Type B pancreatic cell (in vitro differentiated cells): ENCODE measurements around the gene PHB1. TPM values are rescaled to one million over a fixed set of nuclear protein-coding genes. Genes with fewer than 3 reads are reported as not detected.

Source experiments
- DNase-seq: peaks from one replicate; pipeline ENCODE4 v3.0.0; 2021; ENCODE audit warnings: mixed read lengths; ENCODE audit not compliant: unreplicated experiment; ENCODE audit errors: extremely low spot score
- H3K27ac Mint-ChIP-seq: 2 replicates; pipeline ENCODE4 v1.8.0; 2021; ENCODE audit warnings: mild to moderate bottlenecking, mixed read lengths
- H3K27me3 Mint-ChIP-seq: 2 replicates; pipeline ENCODE4 v1.8.0; 2021; ENCODE audit warnings: mixed read lengths
- H3K36me3 Mint-ChIP-seq: 2 replicates; pipeline ENCODE4 v1.8.0; 2021; ENCODE audit warnings: mixed read lengths
- H3K4me1 Mint-ChIP-seq: one replicate; pipeline ENCODE4 v1.8.0; 2021; ENCODE audit warnings: mixed read lengths; ENCODE audit not compliant: unreplicated experiment
- H3K4me3 Mint-ChIP-seq: 2 replicates; pipeline ENCODE4 v1.8.0; 2021; ENCODE audit warnings: mild to moderate bottlenecking, mixed read lengths
- H3K9me3 Mint-ChIP-seq: 2 replicates; pipeline ENCODE4 v1.8.0; 2021; ENCODE audit warnings: mixed read lengths
- CTCF ChIP-seq: fragments of 200-600 bp; sonication (generic); conservative IDR thresholded peaks from 2 replicates; pipeline ENCODE4 v1.5.0; 2021; ENCODE audit warnings: antibody characterized with exemption, mild to moderate bottlenecking
- total RNA-seq: library from RNA; stranded (reverse); gene quantifications from 2 replicates; pipeline ENCODE4 v1.2.1, GENCODE V29; 2021; ENCODE audit warnings: low replicate concordance

The PHB1 gene
- total RNA-seq, 1 donor from 2014 or later: 231 TPM

- peaks cover 4% of the 10 kb centered on the region for H3K9me3 Mint-ChIP-seq
- H3K27ac Mint-ChIP-seq: no peak overlapping the region
- peaks cover 2% of the 10 kb centered on the region for H3K4me1 Mint-ChIP-seq
- DNase-seq: no peak
- H3K27me3 Mint-ChIP-seq: peaks cover 28% of the 10 kb centered on the region
- no peak for TF ChIP-seq CTCF
- no peaks in the 10 kb centered on the region for H3K36me3 Mint-ChIP-seq
- H3K4me3 Mint-ChIP-seq: no peak overlapping the region
Measured at GRCh38 chr17:49381033-49381432, 33.6 kb downstream of the PHB1 start.

- H3K4me1 Mint-ChIP-seq: no peaks in the 10 kb centered on the region
- H3K36me3 Mint-ChIP-seq: no peaks in the 10 kb centered on the region
- H3K27me3 Mint-ChIP-seq: peaks cover 28% of the 10 kb centered on the region
- DNase-seq: no peak
- H3K27ac Mint-ChIP-seq: no peak overlapping the region
- H3K9me3 Mint-ChIP-seq: peaks cover 4% of the 10 kb centered on the region
- no peak overlapping the region for H3K4me3 Mint-ChIP-seq
- TF ChIP-seq CTCF: no peak
Measured at GRCh38 chr17:49379926-49380325, 34.8 kb downstream of the PHB1 start.

DNA sequence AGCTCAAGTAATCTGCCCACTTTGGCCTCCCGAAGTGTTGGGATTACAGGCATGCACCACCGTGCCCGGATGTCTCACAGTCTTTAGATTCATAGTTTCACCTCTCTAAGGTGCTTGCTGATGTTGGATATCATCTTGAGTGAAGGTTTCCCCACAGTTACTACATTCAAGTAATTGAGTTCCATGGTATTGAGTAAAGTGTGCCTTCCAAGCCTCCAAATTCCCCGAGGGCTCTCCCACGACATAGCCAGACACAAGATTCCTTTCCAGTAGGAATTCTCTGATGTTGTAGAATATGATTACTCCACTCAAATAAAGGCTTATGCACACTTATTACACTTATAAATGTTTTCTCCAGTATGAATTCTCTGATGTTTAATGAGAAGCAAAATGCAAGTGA, 36.4 kb downstream of the PHB1 start:
- H3K27me3 Mint-ChIP-seq: peaks cover 25% of the 10 kb centered on the region
- no peak overlapping the region for H3K27ac Mint-ChIP-seq
- H3K9me3 Mint-ChIP-seq: peaks cover 4% of the 10 kb centered on the region
- H3K4me3 Mint-ChIP-seq: no peak overlapping the region
- DNase-seq: no peak
- TF ChIP-seq CTCF: no peak
- no peaks in the 10 kb centered on the region for H3K36me3 Mint-ChIP-seq
- no peaks in the 10 kb centered on the region for H3K4me1 Mint-ChIP-seq

- Mint-ChIP-seq H3K27me3 (peaks cover 7% of the 10 kb centered on the region), H3K4me1 (no peaks in the 10 kb centered on the region), H3K9me3 (peaks cover 4% of the 10 kb centered on the region), H3K4me3 (no peak overlapping the region), H3K27ac (no peak overlapping the region), H3K36me3 (no peaks in the 10 kb centered on the region)
- TF ChIP-seq CTCF: no peak
- no peak for DNase-seq
Measured at GRCh38 chr17:49375544-49375943, 39.1 kb downstream of the PHB1 start.

DNA sequence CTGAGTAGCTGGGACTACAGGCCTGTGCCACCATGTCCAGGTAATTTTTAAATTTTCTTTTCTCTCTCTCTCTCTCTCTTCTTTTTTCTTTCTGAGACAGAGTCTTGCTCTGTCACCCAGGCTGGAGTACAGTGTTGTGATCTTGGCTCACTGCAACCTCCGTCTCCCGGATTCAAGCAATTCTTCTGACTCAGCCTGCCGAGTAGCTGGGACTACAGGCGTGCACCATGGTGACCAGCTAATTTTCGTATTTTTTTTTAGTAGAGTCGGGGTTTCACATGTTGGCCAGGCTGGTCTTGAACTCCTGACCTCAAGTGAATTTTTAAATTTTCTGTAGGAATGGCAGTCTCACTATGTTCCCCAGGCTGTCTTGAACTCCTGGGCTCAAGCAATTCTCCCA, 41.6 kb downstream of the PHB1 start:
- Mint-ChIP-seq H3K36me3 (no peaks in the 10 kb centered on the region), H3K4me1 (no peaks in the 10 kb centered on the region), H3K9me3 (no peaks in the 10 kb centered on the region), H3K27me3 (peaks cover 3% of the 10 kb centered on the region), H3K4me3 (no peak overlapping the region), H3K27ac (no peak overlapping the region)
- DNase-seq: no peak
- no peak for TF ChIP-seq CTCF

DNA sequence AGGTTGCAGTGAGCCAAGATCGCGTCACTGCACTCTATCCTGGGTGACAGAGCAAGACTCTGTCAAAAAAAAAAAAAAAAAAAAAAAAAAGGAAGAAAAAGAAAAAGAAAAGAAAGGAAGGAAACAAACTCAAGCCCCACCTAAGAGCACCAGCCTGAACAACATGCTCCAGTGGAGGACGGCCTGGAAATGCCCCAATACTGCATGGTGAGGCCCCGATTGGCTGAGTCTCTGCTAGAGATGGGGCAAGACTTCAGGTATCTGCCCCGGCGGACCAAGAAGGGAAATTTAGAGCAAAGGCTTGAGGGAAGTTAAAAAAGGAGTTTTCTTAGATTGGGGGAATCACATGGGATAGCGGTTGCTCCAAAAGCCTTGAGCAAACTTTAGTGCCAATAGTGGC, 42.3 kb downstream of the PHB1 start:
- Mint-ChIP-seq H3K27me3 (no peaks in the 10 kb centered on the region), H3K27ac (no peak overlapping the region), H3K4me3 (no peak overlapping the region)

More for the DNA sequence above, 42.3 kb downstream of the PHB1 start:
- no peak for TF ChIP-seq CTCF
- no peaks in the 10 kb centered on the region for H3K4me1 Mint-ChIP-seq
- no peaks in the 10 kb centered on the region for H3K36me3 Mint-ChIP-seq
- no peak for DNase-seq
- no peaks in the 10 kb centered on the region for H3K9me3 Mint-ChIP-seq
